HG03280 (cell line): ENCODE measurements around the gene CLSTN3.
"Not testable (repeated sequence)": the region's sequence is repeated elsewhere in the genome, so short reads cannot be mapped to it uniquely, and the experiment has no call there.

Experiments
- ATAC-seq: cut with Tn5 transposase; IDR thresholded peaks from one replicate; pipeline ENCODE4 v1.9.1; 2021; ENCODE audit warnings: mild to moderate bottlenecking, moderate library complexity; ENCODE audit not compliant: unreplicated experiment

CLSTN3 gene

DNA sequence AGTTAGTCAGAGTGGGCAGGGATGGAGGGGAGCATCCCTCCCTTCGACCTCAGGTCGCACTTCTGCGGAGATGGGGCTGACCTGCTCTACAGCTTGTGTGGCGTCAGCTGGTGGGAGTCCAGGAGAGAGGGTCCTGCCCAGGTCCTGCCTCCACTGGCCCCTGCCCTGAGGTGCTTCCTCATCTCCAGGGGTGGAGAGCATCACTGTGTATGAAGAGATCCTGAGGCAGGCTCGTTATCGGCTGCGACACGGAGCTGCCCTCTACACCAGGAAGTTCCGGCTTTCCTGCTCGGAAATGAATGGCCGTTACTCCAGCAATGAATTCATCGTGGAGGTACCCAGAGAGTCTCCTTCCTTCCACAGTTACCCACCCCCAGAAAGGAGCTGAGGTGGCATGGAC is 20.2 kb downstream of the CLSTN3 start:
- ATAC-seq = no peak

DNA sequence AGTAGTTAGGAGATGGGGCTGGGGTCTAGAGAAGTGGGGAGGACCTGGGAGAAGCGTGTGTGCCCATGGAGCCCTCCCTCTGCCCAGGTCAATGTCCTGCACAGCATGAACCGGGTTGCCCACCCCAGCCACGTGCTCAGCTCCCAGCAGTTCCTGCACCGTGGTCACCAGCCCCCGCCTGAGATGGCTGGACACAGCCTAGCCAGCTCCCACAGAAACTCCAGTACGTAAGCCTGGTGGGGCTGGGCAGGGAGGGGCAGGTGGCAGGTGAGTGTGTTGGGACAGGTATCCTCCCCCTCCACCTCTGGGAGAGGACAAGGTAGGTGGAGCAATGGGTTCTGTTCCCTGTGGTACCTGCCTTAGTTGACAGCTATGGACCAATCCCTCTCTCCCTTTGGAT is 20.7 kb downstream of the CLSTN3 start:
- no peak for ATAC-seq

DNA sequence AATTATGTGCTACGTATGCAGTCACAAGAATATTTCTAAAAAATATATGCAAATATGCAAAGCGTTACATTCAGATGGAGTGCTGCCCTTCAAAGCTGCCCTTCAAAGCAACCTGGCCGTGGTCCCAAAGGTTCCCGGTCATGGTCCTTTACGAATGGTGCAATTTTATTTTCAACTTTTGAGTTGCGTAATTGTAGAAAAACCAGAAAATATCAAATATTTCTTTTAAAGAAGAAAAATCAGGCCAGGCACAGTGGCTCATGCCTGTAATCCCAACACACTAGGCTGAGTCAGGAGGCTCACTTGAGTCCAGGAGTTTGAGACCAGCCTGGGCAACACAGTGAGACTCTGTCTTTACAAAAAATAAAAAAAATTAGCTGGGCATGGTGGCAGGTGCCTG is 21.4 kb downstream of the CLSTN3 start:
- ATAC-seq = no peak

DNA sequence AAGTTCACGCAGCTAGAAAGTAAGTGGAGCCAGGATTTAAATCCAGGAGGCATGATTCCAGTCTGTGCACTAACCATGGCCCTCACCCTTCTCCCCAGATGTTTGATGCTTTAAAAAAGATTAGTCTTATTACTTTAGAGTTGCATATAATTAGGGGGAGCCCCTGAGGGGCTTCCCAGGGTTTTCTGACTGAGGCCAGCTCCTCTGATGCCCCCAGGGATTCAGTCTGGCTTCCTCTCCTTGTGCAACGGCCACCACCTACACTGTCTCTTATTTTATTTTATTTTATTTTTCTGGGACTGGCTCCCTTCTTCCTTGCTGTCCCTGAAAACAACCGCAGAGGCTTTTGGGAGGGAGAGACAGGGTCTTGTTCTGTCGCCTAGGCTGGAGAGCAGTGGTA is 22.6 kb downstream of the CLSTN3 start:
- no peak for ATAC-seq

DNA sequence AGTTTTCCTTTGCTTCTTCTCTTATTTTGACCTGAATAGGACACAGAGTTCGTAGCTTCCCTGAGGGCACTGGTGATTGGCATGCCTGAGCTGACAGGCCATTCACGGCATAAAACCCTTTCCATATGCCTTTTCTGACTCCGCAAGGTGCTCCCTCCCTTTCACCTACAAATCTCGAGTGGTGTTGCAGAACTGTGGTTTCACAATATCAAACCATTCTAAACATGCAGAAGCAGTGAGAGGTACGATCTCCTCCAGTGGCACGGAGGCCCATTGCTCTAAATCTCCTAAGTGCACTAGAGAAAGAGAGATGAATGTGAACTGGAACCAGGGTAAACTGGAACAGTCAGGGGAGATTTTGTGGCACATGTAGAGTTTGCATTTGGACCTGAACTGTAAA is 23.9 kb downstream of the CLSTN3 start:
- no peak for ATAC-seq

DNA sequence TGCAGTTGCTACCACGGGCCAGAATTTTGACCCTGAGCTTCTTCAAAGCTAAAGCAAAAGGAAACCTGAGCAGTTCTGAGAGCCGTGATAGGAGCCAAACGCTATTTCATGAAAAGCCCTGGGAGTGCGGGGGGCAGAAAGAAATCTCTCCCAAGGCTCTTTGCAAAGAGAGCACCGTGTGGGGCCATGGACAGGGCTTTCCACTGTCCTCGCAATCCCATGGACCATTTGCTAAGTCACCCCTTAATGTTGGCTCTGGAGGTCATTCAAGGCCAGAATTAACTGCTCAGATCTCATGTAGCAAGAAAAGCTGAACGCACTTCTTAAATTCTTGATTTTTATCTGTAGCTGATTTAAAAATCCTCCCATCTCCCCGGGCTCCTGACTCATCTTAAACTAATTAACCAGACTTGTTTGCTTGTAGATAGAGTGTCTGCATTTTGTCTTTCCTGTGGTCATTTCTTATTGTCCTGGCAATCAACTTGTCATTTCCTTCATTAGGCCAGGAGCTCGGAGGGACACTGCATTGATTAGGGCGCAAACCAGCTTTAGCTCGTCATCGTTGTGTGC is 24.8 kb downstream of the CLSTN3 start:
- ATAC-seq = no peak

DNA sequence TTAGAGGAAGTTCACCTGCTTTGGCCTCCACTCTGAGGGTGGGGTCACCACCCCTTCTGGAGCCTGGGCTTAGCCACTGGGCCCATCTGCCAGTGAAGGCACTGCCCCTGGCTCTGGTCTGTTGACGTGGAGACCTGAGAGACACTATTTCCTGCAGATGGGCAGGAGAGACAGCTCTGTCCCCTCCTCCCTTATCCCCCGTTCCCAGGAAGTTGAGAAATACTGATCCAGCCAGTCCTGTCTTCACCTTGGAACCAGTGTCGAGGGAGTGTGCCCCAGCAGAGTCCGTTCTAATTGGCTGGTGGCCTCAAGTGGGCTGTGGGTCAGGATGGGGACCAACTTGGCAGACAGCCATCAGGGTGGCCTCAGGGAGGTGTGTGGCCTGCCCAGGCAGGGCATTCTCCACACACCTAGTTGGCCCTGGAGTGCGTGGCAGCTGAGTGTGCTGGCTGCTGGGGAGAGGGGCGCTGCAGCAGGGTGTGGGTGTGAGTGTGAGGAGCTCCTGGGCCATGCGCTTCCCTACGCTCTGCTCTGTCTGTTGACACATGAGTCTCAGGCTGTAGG is 25.4 kb downstream of the CLSTN3 start:
- ATAC-seq = no peak

DNA sequence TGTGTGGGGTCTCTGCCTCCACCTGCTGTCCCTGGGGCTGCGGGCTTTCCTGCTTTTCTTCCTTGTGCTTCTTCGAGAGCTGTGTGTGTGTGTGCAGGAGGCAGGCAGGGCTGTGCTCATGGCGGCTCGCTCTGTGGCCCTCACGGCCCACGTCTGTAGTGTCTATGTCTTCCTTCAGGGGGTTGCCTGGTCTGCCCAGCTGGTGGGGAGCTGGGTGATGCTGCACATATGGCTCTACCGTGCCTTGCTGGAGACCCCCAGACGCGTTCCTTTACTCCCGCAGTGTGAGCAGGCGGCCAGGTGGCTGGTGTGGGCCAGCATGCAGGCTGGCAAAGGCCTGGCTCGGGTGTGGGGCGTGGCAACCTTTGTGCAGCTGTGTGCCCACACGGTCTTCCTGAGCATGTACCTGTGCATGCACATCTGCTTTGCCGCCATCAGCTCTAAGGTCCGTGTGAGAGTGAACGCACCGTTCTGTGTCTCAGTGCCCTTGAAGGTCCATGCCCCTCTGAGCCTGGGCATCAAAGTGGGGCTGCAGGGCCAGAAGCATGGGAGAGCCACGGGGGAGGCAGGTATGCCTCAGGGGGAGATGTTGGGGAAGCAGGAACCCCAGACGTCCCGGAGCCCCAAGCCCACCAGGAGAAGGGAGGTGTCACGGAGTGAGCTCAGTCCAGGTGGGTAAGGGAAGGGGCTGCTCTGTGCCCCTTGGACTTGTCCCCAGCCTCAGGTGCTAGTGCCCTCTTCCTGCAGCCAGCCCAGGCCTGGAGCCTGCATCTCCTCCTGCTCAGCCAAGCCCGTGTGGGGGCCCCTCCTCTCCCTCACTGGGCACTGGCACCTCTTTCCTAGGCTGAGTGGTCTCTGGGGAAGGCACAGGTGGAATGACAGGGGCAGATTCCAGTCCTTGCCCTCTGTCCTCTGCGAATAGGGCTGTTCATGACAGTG is 26.4 kb downstream of the CLSTN3 start:
- no peak for ATAC-seq

DNA sequence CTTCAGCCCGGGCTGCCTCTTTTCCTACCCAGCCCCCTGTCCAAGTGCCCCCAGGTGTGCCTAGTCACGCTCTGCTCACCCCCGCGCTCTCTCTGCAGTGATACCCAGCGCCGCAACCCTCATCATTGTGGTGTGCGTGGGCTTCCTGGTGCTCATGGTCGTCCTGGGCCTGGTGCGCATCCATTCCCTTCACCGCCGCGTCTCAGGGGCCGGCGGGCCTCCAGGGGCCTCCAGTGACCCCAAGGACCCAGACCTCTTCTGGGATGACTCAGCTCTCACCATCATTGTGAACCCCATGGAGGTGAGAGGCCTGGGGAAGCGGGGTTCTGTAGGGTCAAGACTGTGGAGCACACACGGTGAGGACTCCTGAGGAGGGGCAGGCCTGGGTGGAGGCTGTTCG is 27.2 kb downstream of the CLSTN3 start:
- no peak for ATAC-seq

DNA sequence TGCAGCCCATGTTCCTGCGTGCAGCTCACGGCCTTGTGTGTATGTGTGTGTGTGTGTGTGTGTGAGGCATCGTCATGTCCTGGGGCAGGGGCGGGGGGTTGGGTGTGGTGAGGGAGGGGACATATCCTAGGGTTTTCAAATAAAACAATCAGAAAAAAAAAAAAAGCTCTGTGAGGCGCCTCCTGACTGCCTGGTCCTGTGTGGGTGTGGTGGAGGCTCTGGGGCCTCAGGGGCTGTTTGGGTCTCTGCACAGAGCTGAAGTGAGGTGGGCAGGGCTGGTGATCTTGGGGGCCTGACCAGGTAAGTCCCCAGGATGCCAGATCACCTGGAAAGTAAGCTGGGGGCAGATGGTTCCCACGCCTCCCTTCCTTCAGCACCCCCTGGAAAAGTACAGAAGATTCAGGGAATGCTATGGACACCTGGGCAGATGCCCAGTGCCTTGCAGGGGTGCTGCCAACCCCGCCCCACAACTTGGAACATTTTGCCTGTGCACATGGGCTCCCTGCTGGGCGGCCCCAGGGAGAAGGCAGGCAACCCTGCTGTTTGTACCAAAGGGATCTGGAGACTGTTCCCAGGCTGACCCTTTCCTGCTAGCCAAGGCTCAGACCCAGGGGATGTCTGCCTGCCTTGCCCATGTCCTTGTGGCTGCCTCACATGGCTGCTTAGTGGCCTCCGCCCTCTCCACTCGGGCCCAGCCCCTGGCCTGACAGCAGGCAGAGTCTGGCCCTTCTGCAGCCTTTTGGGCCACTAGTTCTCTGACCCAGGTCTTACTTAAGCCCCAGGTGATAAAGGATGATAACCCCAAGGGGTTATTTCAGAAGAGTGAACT is 28.8 kb downstream of the CLSTN3 start:
- no peak for ATAC-seq

DNA sequence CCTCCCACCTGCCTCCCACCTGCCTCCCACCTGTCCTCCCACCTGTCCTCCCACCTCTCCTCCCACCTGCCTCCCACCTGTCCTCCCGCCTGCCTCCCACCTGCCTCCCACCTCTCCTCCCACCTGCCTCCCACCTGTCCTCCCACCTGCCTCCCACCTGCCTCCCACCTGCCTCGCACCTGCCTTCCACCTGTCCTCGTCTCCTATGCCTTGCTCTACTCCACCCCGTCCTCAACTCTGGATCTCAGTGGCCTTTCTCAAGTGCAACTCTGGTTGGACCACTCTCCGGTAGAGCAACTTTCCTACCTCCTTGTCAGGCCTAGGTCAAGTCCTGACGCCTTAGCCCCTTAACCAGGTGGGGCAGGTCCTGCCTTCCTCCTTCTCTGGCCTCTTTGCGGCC is 30.0 kb downstream of the CLSTN3 start:
- no peak for ATAC-seq

DNA sequence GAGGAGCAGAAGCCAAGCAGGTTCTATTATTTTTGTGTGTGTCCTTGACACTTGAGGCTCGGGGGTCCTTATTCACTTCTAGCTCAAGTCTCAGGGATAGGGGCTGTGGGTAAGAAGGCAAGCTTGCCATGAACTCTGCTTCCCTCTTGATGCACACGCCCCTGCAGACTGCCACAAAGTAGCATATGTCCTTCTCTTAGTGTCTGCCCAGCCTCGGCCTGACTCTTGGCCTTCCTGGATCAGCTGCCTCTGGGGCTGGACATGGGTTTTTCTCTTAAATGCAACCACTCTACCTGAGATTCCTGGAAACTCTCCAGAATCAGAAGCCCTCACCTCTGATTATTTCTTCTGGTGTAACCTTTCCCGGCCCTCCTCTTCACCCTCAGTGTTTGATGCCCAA is 31.2 kb downstream of the CLSTN3 start:
- ATAC-seq = no peak

DNA sequence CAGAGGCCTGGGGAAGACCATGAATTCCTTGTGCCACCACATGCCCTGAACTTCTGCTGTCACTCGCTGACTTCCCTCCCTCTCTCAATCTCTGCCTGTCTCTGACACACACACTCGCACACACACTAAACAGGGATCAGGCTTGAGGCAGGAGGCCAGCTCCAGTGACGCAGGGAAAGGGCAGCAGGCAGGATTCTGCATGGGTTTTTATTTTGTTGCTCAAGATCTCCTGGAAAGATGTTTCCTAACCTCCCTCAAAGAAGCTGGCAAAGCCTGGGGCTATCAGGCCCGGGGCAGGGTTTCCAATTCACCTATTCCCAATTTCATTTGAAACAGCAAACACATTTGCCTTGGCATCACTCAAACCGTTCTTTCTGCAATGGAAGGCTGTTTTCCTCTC is 31.6 kb downstream of the CLSTN3 start:
- ATAC-seq = no peak

DNA sequence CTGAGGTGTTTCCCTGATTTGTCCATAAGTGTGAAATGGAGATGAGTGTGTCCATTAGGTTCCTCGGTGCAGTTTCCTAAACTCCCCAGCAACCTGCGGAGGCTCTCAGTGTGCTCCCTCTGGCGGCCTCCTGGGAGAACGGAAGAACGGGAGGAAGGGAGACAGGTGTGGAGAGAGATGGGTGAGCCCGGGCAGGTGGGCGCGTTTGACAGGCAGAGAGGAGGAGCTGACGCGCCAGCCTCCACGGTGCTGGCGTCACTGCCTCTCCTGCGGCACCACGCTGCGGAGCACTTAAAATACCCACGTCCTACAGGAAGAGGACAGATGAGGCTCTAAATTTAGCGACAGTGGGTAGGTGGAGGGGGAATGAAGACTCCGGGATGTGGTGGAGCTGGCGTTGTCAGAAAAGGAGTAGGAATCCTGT is 32.5 kb downstream of the CLSTN3 start:
- no peak for ATAC-seq

DNA sequence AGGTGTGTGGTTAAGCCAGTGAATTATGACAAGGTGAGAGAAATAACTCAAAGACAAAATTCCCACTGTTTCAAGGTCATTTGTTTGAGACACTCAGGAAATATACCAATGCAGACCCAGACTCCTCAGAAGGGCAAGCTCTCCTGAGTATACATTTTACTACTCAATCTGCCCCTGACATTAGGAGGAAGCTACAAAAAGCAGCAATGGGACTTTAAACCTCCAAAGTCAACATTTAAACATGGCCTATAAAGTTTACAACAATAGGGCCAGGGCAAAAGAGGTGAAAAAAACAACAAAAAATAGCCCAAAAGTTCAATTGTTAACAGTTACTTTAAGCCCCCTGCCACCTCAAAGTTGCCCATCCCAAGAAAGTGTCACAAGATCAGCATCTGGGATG is 39.8 kb downstream of the CLSTN3 start:
- ATAC-seq = no peak

DNA sequence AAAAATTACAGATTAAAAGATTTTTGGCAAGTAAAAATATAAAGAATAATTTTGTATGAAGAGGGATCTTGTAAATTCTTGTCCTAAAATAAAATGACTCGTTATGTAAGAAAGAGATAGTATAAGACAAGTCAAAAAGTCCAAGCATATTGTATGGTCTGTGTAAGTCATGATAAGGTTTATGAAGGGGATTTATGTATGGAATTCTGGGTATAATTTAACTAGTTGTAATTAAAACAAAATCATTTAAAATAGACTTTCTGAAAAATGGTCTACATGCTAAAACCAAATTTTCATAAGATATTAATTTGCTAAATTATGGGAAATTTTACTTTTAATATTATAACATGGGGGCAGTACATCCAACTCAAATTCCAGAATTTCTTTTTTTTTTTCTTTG is 41.7 kb downstream of the CLSTN3 start:
- ATAC-seq = no peak

DNA sequence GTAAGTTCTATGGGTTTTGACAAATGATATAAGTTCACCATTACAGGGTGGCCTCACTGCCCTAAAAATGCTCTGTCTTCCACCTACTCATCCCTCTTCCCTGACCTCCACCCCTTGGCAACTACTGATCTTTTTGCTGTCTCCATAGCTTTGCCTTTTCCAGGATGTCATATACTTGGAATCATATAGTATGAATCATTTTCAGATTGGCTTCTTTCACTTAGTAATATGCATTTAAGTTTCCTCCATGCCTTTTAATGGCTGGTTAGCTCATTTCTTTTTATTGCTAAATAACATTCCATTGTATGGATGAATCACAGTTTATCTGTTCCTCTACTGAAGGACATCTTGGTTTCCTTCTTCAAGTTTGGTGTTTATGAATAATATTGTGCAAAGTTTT is 45.3 kb downstream of the CLSTN3 start:
- ATAC-seq = no peak

DNA sequence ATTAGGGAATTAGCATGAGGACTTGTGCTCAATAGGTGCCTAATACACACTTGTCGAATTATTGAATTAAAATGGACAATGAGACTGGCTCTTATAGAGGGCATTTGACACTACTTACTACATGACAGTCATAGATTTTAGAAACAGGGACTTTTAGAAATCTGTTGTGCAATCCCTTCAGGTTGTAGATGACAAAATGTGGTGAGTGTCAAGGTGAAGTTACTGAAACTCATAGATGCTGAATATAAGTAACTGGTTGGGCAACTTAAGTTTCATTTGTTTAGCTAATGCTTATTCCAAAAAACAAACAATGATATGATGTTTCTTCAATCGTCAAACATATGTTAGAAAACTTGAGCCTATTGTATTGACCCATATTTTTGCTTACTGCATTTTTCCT is 46.4 kb downstream of the CLSTN3 start:
- no peak for ATAC-seq

DNA sequence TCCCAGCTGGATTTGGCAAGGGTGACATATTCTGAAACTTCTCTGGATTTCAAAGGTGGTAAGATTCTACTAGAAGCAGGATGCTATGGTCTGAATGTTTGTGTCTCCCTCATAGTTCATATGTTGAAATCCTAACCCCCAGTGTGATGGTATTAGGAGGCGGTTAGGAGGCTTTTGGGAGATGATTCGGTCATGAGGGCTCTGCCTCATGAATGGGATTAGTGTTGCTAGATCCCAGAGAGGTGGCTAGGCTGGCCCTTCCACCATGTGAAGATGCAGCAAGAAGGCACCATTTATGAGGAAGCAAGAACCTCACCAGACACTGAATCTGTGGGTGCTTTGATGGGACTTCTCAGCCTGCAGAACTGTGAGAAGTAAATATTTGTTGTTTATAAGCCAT is 48.3 kb downstream of the CLSTN3 start:
- ATAC-seq = no peak

DNA sequence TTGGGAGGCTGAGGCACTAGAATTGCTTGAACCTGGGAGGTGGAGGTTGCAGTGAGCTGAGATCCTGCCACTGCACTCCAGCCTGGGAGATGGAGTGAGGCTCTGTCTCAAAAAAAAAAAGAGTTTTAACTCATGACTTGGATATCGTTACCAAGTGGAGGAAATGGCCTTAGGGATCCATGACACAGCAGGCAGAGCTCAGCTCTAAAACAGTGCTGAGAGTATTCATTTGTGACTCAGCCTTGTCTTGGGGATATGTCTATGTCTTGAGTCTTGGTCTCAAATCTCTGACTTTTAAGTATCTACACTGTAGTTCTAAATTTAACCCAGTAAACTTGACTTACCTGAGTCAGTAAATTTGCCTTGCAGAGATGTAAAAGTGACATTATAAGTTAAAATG is 50.5 kb downstream of the CLSTN3 start:
- no peak for ATAC-seq

DNA sequence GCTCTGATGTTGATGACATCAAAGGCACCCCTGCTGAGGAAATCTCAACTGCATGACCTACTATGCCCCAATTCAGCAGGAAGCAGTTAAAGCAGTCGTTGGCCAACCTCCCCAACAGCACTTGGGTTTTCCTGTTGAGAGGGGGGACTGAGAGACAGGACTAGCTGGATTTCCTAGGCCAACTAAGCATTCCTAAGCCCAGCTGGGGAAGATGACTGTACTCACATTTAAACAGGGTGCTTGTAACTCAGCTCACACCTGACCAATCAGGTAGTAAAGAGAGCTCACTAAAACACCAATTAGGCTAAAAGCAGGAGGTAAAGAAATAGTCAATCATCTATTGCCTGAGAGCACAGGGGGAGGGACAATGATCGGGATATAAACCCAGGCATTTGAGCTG is 55.9 kb downstream of the CLSTN3 start:
- not testable (repeated sequence) for ATAC-seq
